ENCODE results near the gene GTF2H2.
"Not testable (repeated sequence)": the region's sequence is repeated elsewhere in the genome, so short reads cannot be mapped to it uniquely, and the experiment has no call there.

Gene GTF2H2

DNA sequence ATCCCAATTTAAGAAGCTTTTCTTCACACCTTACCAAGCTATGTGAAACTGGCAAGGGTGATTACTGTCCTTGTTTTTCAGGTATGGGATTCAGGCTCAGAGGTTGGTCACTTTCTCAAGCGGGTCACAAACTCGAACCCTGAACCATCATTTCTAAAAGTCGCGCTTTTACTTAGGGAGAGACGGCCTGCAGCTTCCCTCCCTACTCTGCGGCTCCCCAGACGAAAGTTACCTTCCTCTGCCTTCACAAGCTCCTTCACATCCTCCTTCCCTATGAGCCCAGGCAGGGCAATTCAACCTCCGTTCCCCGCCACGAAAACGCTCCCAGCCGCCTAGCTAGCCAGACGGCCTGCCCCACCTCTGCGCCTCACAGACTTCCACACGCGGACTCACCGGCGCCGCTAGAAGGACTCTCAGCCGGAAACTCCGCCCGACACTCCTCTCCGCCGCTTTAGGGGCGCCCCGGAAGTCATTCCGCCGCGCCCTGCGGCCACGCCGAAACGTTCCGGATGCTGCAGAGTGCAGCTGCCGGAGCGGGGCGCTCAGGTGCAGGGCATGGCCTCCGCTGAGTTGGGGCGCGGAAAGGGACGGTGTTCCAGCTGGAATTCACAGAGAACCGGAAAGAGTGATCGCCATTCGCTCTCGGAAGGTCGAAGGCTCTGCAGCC, at the start of gene GTF2H2:
Gene GTF2H2 (minus strand): TSS at position 415 of the 667 bp plus-strand sequence. CDS start 4,913 bp downstream, outside the sequence.
- not testable (repeated sequence) for DNase-seq

DNA sequence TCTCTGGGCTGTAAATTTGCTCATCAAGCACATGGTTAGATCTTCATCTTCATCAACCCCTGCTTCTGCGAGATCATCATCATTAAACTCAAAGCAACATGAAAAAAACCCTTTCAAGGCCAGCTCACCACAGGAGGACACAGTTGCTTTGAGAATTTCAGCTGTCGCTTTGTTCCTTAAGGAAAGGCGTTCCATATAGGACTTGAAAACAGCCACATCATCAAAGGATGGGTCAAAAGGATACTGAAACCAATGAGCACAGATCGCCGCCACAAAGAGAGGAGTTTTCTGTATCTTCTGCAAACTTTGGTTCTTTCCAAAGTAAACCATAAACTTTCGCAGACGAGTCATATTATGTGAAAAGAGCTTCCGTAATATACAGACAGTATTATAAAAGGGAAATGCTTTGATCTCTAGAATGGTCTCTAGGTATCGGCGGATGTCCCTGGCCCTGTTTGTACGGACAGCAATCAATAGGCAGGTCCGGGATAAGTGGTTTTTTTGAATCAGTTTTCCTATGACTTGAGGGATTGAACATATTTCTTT, 42.3 kb upstream of the GTF2H2 start:
- not testable (repeated sequence) for DNase-seq

DNA sequence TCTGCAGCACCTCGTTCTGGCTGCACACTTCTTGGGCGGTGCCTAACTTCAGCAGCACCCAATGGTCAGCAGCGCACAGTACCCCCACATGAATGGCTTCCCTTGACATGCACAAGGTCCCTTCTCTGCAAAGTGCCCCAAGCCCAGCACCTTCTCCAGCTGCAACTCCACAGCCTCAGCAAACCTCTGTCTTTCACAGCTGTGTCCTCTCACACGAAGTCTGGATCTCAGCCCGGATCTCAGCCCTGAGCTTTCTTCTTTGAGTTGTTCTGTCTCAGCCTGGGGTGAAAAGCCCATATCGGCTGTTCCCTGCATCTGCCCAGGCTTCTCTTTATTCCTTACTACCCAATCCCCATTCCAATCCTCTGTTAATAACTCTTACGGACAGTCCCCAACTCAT, 32.5 kb upstream of the GTF2H2 start:
- not testable (repeated sequence) for DNase-seq

DNA sequence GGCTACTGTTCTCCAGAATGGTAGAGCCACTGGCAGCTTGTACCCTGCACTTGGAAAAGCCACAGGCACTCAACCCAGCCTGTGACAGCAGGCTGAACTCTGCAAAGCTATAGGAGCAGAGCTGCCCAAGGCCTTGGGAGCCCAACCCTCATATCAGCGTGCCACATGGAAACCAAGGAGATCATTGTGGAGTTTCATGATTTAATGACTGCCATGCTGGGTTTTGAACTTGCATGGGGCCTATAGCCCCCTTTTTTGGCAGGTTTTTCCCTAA, 30.4 kb upstream of the GTF2H2 start:
- not testable (repeated sequence) for DNase-seq

DNA sequence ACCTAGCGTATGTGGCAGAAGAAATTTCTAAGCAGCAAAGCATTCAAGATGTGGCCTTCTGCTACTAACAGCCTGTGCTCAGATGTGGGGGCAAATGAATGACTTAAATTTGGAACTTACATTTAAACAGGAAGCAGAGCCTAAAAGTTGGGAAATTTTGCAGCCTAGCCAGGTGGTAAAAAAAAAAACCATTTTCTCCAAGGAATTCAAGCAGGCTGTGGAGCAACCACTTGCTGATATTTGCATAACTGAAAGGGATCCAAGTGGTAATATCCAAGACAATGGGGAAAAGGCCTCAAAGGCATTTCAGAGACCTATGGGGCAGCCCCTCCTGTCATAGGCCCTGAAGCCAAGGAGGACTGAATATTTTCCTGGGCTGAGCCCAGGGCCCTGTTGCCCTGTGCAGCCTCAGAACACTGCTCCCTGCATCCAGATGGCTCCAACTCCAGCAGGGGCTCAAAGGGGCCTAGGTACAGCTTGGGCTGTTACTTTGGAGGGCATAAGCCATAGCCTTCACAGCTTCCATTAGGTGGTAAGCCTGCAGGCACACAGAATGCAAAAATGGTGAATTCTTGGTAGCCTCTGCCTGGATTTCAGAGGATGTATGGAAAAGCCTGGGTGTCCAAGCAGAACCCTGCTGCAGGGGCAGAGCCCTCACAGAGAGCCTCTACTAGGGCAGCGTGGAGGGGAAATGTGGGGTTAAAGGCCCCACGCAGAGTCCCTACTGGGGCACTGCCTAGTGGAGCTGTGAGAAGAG, 29.9 kb upstream of the GTF2H2 start:
- not testable (repeated sequence) for DNase-seq

DNA sequence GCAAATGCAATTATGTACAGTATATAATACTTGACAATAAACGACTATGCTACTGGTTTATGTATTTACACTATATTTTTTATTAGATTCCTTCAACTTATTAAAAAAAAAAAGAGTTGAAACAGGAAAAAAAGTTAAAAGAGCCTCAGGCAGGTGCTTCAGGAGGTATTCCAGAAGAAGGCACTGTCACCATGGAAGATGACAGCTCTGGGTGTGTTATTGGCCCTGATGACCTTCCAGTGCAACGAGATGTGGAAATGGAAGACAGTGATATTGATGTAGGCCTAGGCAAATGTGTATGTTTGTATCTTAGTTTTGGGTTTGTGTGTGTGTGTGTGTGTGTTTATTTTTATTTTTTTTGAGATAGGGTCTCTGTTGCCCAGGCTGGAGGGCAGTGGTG, 22.3 kb upstream of the GTF2H2 start:
- DNase-seq, result not testable (repeated sequence)

- not testable (repeated sequence) for DNase-seq
Observed at GRCh38 chr5:71088754-71089153, 21.3 kb upstream of the GTF2H2 start.

DNA sequence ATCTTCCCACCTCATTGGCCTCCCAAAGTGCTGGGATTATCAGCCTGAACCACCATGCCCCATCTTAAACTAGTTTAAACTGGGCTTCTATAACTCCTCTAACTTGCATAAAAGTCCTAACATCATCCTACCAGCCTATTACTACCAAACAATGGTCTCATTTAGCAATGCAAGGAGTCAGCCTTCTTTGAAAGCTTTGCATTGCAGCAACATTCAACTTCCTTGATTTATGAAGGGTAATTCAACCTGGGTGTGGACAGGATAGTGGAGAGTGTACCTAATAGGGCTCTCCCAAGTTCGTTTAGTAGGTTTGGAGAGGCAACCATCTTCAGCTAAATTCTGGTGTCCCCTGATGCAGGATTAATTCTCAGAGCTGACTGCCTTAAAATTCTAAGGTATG, 18.7 kb upstream of the GTF2H2 start:
- not testable (repeated sequence) for DNase-seq

DNA sequence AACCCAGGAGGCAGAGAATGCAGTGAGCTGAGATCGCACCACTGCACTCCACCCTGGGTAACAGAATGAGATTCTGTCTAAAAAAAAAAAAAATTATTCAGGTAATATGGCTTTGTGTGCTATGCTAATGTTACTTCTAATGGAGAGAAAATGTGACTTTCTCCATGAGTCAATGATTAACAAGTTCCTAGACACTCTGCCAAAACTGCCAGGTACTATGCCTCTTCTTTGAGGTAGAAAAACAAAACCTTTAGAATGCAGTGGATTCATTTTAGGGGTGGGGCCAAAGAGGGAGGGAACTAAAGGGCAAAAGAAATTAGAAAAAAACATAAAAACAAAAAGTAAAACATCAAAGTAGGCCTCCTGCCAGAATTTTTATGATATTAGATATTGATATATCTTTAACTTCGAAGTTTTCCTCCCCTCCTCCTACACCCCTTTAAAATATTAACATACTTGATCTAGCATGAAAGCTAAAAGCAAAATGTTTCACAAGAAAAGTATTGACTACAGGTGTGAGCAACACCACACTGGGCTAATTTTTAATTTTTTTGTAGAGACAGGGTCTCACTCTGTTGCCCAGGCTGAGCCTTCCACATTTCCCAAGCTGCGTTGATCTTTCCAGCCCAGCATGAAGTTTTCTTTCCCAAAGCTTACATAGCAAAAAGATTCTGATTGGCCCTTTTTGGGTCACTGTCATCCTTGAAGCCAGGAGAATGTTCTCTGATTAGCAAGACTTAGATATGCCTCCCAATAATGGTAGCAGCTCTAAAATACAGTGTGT, 17.0 kb upstream of the GTF2H2 start:
- DNase-seq, result not testable (repeated sequence)

- DNase-seq, result not testable (repeated sequence)
Observed at GRCh38 chr5:71082898-71083297, 15.4 kb upstream of the GTF2H2 start.

- not testable (repeated sequence) for DNase-seq
Observed at GRCh38 chr5:71082340-71082739, 14.9 kb upstream of the GTF2H2 start.

DNA sequence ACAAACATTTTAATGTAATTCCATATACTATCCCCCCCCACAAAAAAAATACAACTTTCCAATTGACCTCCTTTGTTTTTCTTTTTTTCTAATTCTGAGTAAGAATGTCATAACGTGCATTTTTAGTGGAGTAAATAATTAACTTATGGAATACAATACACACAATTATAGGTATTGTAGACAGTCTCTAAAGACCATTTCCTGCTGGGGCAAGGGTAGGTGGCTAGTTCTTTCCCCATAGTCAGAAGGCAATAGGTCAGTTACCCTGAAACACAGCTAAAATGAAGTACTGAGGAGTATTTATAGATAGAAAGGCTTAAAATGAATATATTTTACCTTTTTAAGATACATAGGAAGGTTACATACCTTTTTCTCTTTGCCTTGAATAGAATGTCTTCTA, 6.2 kb downstream of the GTF2H2 start:
- not testable (repeated sequence) for DNase-seq

- DNase-seq, result not testable (repeated sequence)
Observed at GRCh38 chr5:71059426-71059825, 8.1 kb downstream of the GTF2H2 start.

DNA sequence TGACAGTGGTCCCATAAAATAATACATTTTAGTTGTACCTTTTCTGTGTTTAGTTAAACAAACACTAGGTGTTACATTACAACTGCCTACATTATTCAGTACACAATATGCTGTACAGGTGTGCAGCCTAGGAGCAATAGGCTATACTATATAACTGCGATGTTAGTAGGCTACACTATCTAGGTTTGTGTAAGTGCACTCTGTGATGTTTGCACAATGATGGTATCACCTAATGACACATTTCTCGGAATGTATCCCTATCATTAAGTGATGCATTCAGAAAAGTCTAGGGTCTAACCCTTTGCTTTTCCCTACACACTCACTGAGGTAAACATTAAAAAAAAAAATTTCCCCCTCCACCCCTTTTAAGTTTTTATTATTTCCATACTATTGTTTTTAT, 22.7 kb downstream of the GTF2H2 start:
- not testable (repeated sequence) for DNase-seq

DNA sequence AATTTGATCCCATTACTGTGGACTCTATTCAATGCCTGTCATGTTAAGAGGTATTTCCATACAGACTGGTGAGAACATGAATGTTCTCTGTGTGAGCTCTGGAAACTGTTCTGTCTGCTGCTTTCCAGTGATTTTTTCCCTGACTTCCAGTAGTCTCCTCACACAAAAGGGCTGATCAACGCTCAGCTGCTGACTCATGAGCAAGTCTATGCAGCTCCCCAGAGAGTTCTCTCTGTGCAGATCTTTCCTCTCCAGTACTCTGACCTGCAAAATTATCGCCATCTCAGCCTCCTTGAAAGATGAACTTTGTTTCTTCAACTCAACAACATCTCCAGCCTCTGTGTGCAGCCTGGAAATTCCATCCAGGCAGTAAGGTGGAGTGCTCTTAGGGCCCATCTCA, 23.3 kb downstream of the GTF2H2 start:
- not testable (repeated sequence) for DNase-seq

- not testable (repeated sequence) for DNase-seq
Observed at GRCh38 chr5:71031046-71031776, 36.3 kb downstream of the GTF2H2 start.

DNA sequence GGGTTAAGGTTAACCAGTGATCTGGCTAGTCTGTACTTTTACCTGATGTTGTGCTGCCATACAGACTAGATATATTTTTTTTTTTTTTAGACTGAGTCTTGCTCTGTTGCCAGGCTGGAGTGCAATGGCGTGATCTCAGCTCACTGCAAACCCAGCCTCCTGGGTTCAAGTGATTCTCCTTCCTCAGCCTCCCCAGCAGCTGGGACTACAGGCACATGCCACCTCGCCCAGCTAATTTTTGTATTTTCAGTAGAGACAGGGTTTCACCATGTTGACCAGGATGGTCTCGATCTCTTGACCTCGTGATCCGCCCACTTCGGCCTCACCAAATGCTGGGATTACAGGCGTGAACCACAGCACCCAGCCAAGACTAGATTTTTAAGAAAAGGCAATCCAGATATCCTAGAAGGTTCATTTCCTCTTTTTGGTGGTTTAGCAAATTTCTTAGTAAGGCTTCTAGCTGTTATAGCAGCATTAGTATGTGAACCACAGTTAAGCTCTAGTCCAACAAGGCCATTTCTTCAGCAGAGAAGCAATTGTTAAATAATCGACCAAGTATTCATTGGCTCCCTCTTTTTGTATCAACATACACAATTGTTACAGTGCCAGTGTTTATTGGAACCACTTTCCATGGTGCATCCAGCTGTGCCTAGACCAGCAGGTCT, 42.1 kb downstream of the GTF2H2 start, which contains the start of gene NAIP:
Gene NAIP (minus strand): TSS at position 51 of the 665 bp plus-strand sequence. CDS start 12,424 bp downstream, outside the sequence.
- not testable (repeated sequence) for DNase-seq

- DNase-seq, result not testable (repeated sequence)
Observed at GRCh38 chr5:71020643-71021042, 46.8 kb downstream of the GTF2H2 start.

DNA sequence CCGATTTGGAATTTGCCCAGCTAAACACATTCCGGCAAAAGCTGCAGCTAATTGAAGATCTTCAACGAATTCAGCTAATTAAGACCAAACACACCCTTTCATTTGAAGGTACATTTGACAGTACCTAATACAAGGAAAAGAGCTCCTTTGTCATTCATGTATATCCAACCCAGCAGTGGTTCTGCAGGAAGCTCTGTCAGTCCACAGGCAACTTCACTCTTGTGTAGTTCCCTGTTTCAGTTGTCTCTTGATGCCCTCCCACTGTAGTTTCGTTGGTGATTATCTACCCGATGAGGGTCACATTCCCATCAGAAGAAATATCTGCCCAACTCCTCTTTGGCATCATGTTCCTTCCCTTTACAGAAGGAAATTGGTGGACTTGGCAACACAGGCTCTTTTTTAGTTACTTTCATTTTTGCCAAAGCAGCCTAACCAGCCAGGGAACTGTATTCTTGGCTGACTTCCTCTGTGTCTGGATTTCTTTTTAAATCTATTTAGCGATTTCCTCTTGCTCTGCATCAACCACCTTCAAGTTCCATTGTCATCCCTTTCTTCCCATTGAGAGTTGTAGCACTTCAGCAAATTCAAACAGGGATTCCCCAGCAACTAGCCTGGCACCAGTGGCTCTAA, 49.0 kb downstream of the GTF2H2 start:
- DNase-seq, result not testable (repeated sequence)

GRCh38 chr5:71014176-71014575, 53.3 kb downstream of the GTF2H2 start:
- no peak for DNase-seq

DNA sequence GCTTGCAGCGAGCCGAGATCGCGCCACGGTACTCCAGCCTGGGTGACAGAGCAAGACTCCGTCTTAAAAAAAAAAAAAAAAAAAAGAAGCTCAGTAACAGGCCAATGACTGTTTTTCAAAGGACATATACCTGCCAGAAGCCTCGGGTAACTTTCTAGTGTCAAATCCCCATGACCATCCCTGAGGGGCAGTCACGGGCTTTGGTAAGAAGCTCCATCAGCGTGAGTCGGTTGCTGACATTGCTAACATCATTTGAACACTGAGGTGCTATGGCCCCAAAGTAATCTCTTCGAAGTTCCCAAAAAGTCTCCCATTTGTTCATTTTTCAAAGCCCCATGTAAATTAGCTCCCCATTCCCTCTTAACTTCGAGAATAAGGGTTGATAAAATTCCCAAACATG, 53.9 kb downstream of the GTF2H2 start:
- DNase-seq, result no peak
